Parathyroid adenoma (tissue), 2 donors: Measurements from ENCODE around the gene ARHGAP18.

ENCODE experiments used
- H2AFZ ChIP-seq: fragments of 300-600 bp; sonication (generic); one replicate; pipeline ENCODE4 v1.7.0; 2017; ENCODE audit warnings: antibody characterized with exemption, mild to moderate bottlenecking
- H3K27ac ChIP-seq: fragments of 300-600 bp; sonication (generic); one replicate; pipeline ENCODE4 v1.7.0; 2017
- H3K27me3 ChIP-seq: fragments of 300-600 bp; sonication (generic); one replicate; pipeline ENCODE4 v1.7.0; 2017; ENCODE audit warnings: low read length; ENCODE audit not compliant: control insufficient read depth, insufficient read depth
- H3K36me3 ChIP-seq: fragments of 300-600 bp; sonication (generic); one replicate; pipeline ENCODE4 v1.7.0; 2017; ENCODE audit warnings: low read length; ENCODE audit not compliant: control insufficient read depth, insufficient read depth
- H3K4me1 ChIP-seq: fragments of 300-600 bp; sonication (generic); one replicate; pipeline ENCODE4 v1.7.0; 2017; ENCODE audit warnings: control low read depth
- H3K4me2 ChIP-seq: fragments of 300-600 bp; sonication (generic); one replicate; pipeline ENCODE4 v1.7.0; 2017; ENCODE audit warnings: low read length
- H3K4me3 ChIP-seq: fragments of 300-600 bp; sonication (generic); one replicate; pipeline ENCODE4 v1.7.0; 2017; ENCODE audit warnings: low read depth, low read length
- H3K79me2 ChIP-seq: fragments of 300-600 bp; sonication (generic); one replicate; pipeline ENCODE4 v1.7.0; 2017; ENCODE audit warnings: control low read depth
- H3K9ac ChIP-seq: fragments of 300-600 bp; sonication (generic); one replicate; pipeline ENCODE4 v1.7.0; 2017; ENCODE audit warnings: mild to moderate bottlenecking
- H3K9me3 ChIP-seq: fragments of 300-600 bp; sonication (generic); one replicate; pipeline ENCODE4 v1.7.0; 2017; ENCODE audit warnings: low read length; ENCODE audit not compliant: control insufficient read depth
- CTCF ChIP-seq: fragments of 300-600 bp; sonication (generic); IDR thresholded peaks from one replicate; pipeline ENCODE4 v1.7.0; 2017; ENCODE audit warnings: antibody characterized with exemption, mild to moderate bottlenecking
- donor health status: primary hyperparathyroidism.

ARHGAP18 gene

GRCh38 chr6:129694036-129694435 lies 15.9 kb downstream of the ARHGAP18 start:
- H3K4me2 ChIP-seq: no peak overlapping the region
- peaks cover 29% of the 10 kb centered on the region for H3K4me1 ChIP-seq
- no peaks in the 10 kb centered on the region for H3K27me3 ChIP-seq
- H3K9me3 ChIP-seq: no peaks in the 10 kb centered on the region
- H3K36me3 ChIP-seq: no peaks in the 10 kb centered on the region
- H2AFZ ChIP-seq: no peak overlapping the region
- TF ChIP-seq CTCF: no peak
- peaks cover 24% of the 10 kb centered on the region for H3K79me2 ChIP-seq
- no peak overlapping the region for H3K9ac ChIP-seq
- H3K4me3 ChIP-seq: no peak overlapping the region
- no peak overlapping the region for H3K27ac ChIP-seq

GRCh38 chr6:129692467-129692866 lies 17.5 kb downstream of the ARHGAP18 start:
- H3K4me2 ChIP-seq: no peak overlapping the region
- H2AFZ ChIP-seq: no peak overlapping the region
- no peak overlapping the region for H3K9ac ChIP-seq
- no peaks in the 10 kb centered on the region for H3K27me3 ChIP-seq
- no peaks in the 10 kb centered on the region for H3K9me3 ChIP-seq
- no peak overlapping the region for H3K4me3 ChIP-seq
- H3K79me2 ChIP-seq: peaks cover 37% of the 10 kb centered on the region
- no peak for TF ChIP-seq CTCF
- no peak overlapping the region for H3K27ac ChIP-seq
- H3K4me1 ChIP-seq: peaks cover 44% of the 10 kb centered on the region
- no peaks in the 10 kb centered on the region for H3K36me3 ChIP-seq

- Histone ChIP-seq H2AFZ (no peak overlapping the region), H3K27ac (no peak overlapping the region), H3K4me2 (no peak overlapping the region), H3K27me3 (no peaks in the 10 kb centered on the region), H3K9ac (no peak overlapping the region), H3K4me1 (peaks cover 43% of the 10 kb centered on the region), H3K9me3 (no peaks in the 10 kb centered on the region), H3K4me3 (no peak overlapping the region), H3K79me2 (peaks cover 40% of the 10 kb centered on the region), H3K36me3 (no peaks in the 10 kb centered on the region)
- no peak for TF ChIP-seq CTCF
Observed at GRCh38 chr6:129691709-129692108, 18.3 kb downstream of the ARHGAP18 start.

GRCh38 chr6:129691043-129691640 lies 18.8 kb downstream of the ARHGAP18 start:
- Histone ChIP-seq H3K36me3 (no peaks in the 10 kb centered on the region), H3K79me2 (peaks cover 42% of the 10 kb centered on the region), H3K9me3 (no peaks in the 10 kb centered on the region), H3K27me3 (no peaks in the 10 kb centered on the region), H3K9ac (no peak overlapping the region), H3K4me2 (no peak overlapping the region), H3K27ac (no peak overlapping the region), H3K4me3 (no peak overlapping the region), H3K4me1 (peaks cover 44% of the 10 kb centered on the region), H2AFZ (no peak overlapping the region)
- no peak for TF ChIP-seq CTCF

GRCh38 chr6:129686941-129687627 lies 22.9 kb downstream of the ARHGAP18 start:
- H3K9ac ChIP-seq: no peak overlapping the region
- peaks cover 59% of the 10 kb centered on the region for H3K4me1 ChIP-seq
- no peak for TF ChIP-seq CTCF
- H3K79me2 ChIP-seq: peaks cover 36% of the 10 kb centered on the region
- no peaks in the 10 kb centered on the region for H3K27me3 ChIP-seq
- no peak overlapping the region for H3K4me2 ChIP-seq
- H3K36me3 ChIP-seq: no peaks in the 10 kb centered on the region
- no peak overlapping the region for H3K4me3 ChIP-seq
- H3K27ac ChIP-seq: peak overlapping the region; percentile 77
- no peaks in the 10 kb centered on the region for H3K9me3 ChIP-seq
- peak overlapping the region; percentile 40 for H2AFZ ChIP-seq
